NCI-H2227 treated with DMSO at 0.1 percent for 48 hours (cell line): ENCODE data around the gene HTRA1.

Source experiments
- DNase-seq: peaks from one replicate; lab custom pipeline; 2025; lab: John Stamatoyannopoulos, UW

The HTRA1 gene

GRCh38 chr10:122455376-122456079 is 5.8 kb upstream of the HTRA1 start:
- DNase-seq, result no peak

GRCh38 chr10:122457934-122458333 is 3.4 kb upstream of the HTRA1 start:
- DNase-seq, result no peak

DNA sequence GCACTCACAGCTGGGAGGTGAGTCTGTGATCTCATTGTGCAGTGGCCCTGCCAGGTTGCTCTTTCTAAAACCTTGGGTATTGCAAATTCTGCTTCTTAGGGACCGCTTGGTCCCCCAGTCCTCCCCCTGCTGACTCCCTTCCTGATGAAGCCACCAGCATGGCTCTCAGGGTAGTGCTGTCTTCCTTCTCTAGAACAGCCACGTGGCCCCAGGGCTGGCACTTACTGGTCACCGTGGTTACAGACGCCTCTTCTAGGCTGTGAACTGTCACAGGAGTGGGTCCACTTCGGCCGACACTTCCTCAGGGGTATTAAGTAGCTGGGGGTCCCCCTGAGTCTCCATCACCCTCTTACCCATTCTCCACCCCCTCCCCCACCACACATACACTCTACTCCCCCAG is 2.7 kb upstream of the HTRA1 start:
- DNase-seq, result no peak

DNA sequence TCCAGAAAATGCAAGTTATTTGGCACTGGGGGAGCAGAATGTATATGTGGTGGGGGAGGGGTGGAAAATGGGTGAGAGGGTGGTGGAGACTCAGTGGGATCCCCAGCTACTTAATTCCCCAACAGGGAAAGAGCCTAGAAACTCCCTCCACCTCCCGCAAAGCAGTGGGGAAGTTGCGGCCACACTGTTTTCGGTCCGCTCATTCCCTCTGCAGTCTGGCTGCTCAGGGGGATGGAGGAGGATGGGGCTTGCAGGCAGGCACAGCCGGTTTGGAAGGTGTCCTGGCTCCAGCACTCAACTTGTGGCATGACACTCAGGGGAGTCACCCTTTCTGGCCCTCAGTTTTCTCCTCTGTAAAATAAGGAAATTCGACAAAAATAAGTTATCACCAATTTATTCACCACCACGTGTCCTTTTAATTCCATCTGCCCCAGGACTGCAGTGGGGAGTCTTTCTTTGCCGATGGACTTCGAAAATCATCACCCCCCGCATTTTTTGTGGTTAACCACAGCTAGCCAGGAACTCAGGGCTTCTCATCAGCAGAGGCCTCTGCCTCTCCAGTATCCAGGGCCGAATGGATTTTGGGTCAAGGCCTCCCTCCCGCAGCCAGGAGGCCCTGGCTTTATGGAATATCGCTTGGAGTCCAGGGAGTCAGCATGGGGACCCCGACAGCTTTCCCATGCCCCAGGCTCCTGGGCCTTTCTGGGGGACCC is 1.6 kb upstream of the HTRA1 start:
- DNase-seq, result no peak

GRCh38 chr10:122460891-122461293 is 461 bp upstream of the HTRA1 start:
- DNase-seq, result no peak

- no peak for DNase-seq
Observed at GRCh38 chr10:122461729-122462532, 578 bp downstream of the HTRA1 start.

DNA sequence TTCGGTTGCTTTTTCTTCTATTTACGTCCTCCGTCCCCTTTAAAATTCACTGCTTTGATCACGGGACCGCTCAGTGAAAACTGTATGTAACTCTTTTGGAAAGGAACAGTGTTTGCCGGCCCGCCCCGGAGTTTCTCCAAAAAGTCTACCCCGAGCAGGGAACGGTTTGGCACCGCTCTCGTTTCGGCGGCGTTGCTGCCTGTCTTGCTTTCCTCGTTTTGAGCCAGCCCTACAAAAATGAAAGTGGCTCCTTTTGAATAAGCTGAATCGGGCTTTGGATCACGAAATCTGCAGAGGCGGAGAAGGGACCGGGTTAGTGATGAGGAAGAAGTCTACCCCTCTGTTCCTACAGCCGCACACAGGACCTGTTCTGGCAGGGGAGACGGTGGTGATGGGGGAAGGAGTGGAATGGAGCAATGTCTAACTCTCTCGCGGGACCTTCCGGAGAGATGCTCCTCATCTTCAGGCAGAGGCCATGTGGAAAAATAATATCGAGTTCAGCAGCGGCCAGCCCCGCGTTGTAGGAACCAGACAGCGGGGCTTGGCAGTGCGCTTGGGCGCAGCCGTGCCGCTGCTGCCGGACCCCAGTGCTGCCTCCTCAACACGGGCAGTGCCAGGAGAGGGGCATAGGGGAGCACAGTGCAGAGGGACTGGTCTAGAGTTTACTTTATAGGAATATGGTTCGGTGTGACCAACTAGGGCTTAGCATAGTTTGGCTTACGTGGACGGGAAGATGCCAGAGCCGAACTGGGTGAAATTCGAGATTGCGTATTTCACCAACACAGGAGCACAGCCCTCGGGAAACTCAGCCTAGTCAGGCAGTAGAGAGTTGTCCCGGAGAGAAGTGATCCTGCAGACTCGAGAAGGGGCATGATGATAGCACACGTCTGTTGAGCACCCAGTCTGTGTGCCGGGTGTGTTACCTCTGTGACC is 1.4 kb downstream of the HTRA1 start:
- no peak for DNase-seq

GRCh38 chr10:122463466-122464249 is 2.3 kb downstream of the HTRA1 start:
- DNase-seq, result no peak

DNA sequence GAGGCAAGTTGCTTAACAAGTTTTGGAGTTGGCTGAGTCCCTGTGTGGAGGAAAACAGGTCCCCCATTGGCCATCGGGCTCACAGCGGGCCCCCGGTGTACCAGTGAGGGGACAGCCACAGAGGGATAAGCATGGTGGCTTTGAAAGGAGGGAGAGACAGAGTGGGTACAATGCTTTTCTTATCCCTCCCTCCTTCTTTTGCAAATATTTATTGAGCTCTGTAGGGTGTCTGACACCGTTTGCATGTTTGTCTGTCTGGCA is 2.8 kb downstream of the HTRA1 start:
- DNase-seq, result no peak

GRCh38 chr10:122464586-122464985 is 3.2 kb downstream of the HTRA1 start:
- no peak for DNase-seq

DNA sequence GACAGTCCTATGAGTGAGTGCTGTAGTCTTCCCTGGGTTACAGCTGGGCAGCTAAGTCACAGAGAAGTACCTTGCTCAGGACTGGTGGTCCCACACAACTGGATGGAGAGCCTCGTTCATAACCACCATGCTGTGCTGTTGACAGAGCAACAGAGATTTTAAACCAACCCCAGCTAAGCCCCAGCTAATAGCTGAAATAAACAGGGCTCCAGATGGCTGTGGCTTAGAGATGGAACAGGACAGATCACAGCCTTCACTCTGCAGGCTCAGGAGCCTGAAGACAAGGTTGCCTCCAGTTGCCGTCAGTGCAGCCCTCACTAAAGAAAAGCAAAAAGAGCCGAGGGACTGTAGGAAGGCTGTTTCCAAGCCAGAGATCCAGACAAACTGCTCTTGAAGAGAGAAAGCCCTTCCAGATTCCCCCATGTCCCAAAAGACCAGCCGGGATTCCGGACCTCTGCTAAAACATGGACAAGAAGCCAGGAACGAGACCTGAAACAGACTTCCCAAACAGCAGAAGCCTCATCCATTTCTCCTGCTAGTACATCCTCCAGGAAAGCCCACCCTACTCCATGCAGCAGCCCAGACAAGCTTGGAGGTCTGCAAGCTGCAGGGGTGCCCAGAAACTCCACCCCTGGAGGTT is 4.2 kb downstream of the HTRA1 start:
- DNase-seq, result no peak

GRCh38 chr10:122466951-122467381 is 5.6 kb downstream of the HTRA1 start:
- DNase-seq, result no peak

- DNase-seq, result no peak
Observed at GRCh38 chr10:122467701-122468100, 6.3 kb downstream of the HTRA1 start.

DNA sequence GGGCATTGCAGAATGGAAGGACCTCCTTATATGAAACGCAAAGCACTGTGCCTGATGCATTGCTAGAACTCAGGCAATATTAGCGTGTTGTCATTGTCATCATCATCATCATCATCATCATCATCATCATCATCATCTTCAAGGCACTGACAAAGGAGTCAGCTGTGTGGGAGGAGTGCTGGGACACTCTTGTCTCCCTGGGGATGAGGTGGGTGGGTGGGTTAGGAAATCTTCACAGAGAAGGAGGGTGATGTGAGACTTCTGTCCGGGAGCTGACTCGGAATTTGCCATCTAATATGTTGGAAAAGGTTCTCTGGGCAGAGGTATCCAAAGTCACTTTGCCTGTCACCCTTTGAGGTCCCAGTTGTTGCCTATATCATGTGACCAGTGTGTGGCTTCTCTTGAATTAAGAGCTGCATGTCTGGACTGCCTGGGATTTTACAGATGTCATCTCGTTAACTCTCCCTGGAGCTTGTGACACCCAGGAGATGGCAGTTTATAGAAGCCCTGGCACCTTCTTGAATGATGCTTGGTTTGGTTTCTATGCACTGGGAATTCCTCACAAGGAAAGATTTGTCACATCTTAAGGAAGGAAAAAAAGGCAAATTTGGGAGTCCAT is 7.1 kb downstream of the HTRA1 start:
- DNase-seq, result no peak

- no peak for DNase-seq
Observed at GRCh38 chr10:122468926-122469781, 7.8 kb downstream of the HTRA1 start.

- DNase-seq, result no peak
Observed at GRCh38 chr10:122469848-122470247, 8.5 kb downstream of the HTRA1 start.

DNA sequence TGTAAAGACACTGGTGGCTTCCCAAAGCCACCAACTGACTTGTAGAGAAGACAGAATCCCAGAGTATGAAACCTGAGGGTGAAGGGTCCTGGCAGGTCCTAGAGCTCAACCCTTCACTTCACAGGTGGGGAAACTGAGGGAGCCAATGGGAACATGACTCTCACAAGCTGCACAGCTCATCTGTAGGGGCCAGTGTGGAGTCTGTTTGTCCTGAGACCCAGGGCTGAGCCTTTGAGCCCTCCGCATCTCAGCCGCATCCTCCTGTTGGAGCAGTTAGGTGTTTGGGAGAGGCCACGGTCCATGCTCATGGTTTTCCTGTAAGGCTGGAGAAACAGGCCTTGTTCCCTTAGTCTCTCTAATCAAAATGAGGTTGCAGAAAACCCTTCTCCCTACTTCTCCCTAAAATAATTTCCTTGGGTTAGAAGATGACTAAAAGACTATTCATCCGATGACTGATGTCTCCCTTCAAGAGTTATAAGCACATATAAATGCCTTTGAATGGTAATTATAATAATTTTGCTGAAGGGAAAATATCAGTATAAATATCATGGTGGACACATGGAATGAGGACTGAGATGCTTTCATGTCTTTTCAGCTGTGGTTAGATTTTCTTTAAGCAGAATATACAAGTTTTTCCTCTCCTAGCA is 10.3 kb downstream of the HTRA1 start:
- DNase-seq, result no peak

- DNase-seq, result no peak
Observed at GRCh38 chr10:122473116-122473515, 11.8 kb downstream of the HTRA1 start.
